Heart left ventricle (tissue), 16 donors: ENCODE data around the gene CAMTA1. TPM values are rescaled to one million over a fixed set of nuclear protein-coding genes. Genes with fewer than 3 reads are reported as not detected.

Source experiments
- ATAC-seq, 4 donors: fragments of 200-7000 bp; cut with Tn5 transposase; one replicate each; pipeline ENCODE4 v1.9.1; 2020 to 2022; ENCODE audit warnings: moderate library complexity in 4 of 4, mild to moderate bottlenecking in 3 of 4, moderate number of reproducible peaks in 1 of 4
- DNase-seq, 5 donors: peaks; one replicate each; pipeline ENCODE4 v3.0.0-alpha.2; 2020
- H3K27ac ChIP-seq, 12 donors: fragments of 200-600 bp; sonication (generic) in 4 of 12; one replicate each; pipeline versions ENCODE4 v1.5.0 to v1.8.0; 2016 to 2022; ENCODE audit warnings: mild to moderate bottlenecking in 2 of 12
- H3K27me3 ChIP-seq, 9 donors: fragments of 200-600 bp; sonication (generic) in 2 of 9; one replicate each; pipeline versions ENCODE4 v1.5.1 to v1.8.0; 2016 to 2022; ENCODE audit warnings: mild to moderate bottlenecking in 3 of 9
- H3K36me3 ChIP-seq, 9 donors: fragments of 200-600 bp; sonication (generic) in 2 of 9; one replicate each; pipeline versions ENCODE4 v1.5.0 to v1.8.0; 2018 to 2022; ENCODE audit warnings: mild to moderate bottlenecking in 2 of 9
- H3K4me1 ChIP-seq, 12 donors: fragments of 200-600 bp; sonication (generic) in 4 of 12; one replicate each; pipeline versions ENCODE4 v1.5.0 to v1.8.0; 2016 to 2022; ENCODE audit warnings: mild to moderate bottlenecking in 3 of 12
- H3K4me3 ChIP-seq, 12 donors: fragments of 200-600 bp; sonication (generic) in 4 of 12; one replicate each; pipeline versions ENCODE4 v1.5.0 to v1.8.0; 2017 to 2022; ENCODE audit warnings: mild to moderate bottlenecking in 9 of 12, moderate library complexity in 4 of 12
- H3K9me3 ChIP-seq, 12 donors: fragments of 200-600 bp; sonication (generic) in 4 of 12; one replicate each; pipeline versions ENCODE4 v1.5.0 to v1.8.0; 2016 to 2022; ENCODE audit warnings: mild to moderate bottlenecking in 1 of 12
- CTCF ChIP-seq, 12 donors: fragments of 200-600 bp; sonication (generic) in 4 of 12; IDR thresholded peaks; one replicate each; pipeline versions ENCODE4 v1.5.0 to v1.8.0; 2018 to 2022; ENCODE audit warnings: antibody characterized with exemption in 12 of 12, mild to moderate bottlenecking in 5 of 12
- POLR2A ChIP-seq, 2 donors: fragments of 450-650 bp; IDR thresholded peaks; one replicate each; pipeline ENCODE4 v1.6.1; 2017; ENCODE audit warnings: antibody characterized with exemption in 2 of 2, mild to moderate bottlenecking in 2 of 2, moderate library complexity in 2 of 2
- WGBS, 4 donors: extraction: QIAGEN DNeasy Blood & Tissue Kit in 2 of 4; methylation state at CpG; one replicate each; pipeline versions ENCODE4 v1.1.5 to v1.1.7; 2013 to 2018; 5-methylcytosine and 5-hydroxymethylcytosine counted together
- intact Hi-C, 10 donors: fragments of 100-400 bp; cut with DNase I; formaldehyde crosslinking; loops; one replicate each; pipeline versions ENCODE4 v1.11.1 to v1.14.2; 2022
- polyA plus RNA-seq, 2 donors: library from polyadenylated mRNA; stranded (reverse); fragments of 200-250 nt; gene quantifications; one replicate each; pipeline ENCODE4 v1.2.3, GENCODE V29; 2013
- total RNA-seq, 9 donors: library from RNA; depleted of rRNA in 2 of 9; stranded (reverse); fragments of >200 nt in 2 of 9; fragmentation: NEBNext Ultra II Directional in 3 of 9; extraction: Animal tissue kit (Norgen Biotek cat#: 25700) in 3 of 9; gene quantifications; one replicate each; pipeline versions ENCODE4 v1.1.0 to v1.2.4, GENCODE V29; 2016 to 2023
- donor health status: ischemic (EF 13 %, LVEDD 7.1; RV severe dilation, severe dysfunction).
- donor health status: healthy with polysubstance abuse.
- donor health status: DM: no; HTN: yes; CAD: no.
- donor health status: DM: no; HTN: no; CAD: no.
- donor health status: ischemic (EF 25% LVEDD 6.9; RV normal size, moderate dysfunction).
- donor health status: ischemic (EF 25% LVEDD 5.7; RV mildly dilated, moderate dysfunction).
- donor health status: healthy.
- donor health status: DM: yes; HTN: yes; CAD: no.
- donor health status: ischemic (EF 35%, LVEDD 5.7; RV mildly dilated, moderate dysfunction).
- donor health status: nonischemic (EF 11% LVEDD 7.7; RV severe dilation, severe dysfunction).
- donor health status: DM: yes; HTN: yes; CAD: no.
- donor health status: PGD.
- donor health status: ischemic (EF 29% LVEDD 5.4; RV normal size, mild dysfunction).
- donor health status: nonischemic (EF 23%, LVEDD 6.1; RV moderate dilation, normal function).

CAMTA1 gene
- total and polyA plus RNA-seq, 11 donors = 114 to 303 (median 137) TPM

DNA sequence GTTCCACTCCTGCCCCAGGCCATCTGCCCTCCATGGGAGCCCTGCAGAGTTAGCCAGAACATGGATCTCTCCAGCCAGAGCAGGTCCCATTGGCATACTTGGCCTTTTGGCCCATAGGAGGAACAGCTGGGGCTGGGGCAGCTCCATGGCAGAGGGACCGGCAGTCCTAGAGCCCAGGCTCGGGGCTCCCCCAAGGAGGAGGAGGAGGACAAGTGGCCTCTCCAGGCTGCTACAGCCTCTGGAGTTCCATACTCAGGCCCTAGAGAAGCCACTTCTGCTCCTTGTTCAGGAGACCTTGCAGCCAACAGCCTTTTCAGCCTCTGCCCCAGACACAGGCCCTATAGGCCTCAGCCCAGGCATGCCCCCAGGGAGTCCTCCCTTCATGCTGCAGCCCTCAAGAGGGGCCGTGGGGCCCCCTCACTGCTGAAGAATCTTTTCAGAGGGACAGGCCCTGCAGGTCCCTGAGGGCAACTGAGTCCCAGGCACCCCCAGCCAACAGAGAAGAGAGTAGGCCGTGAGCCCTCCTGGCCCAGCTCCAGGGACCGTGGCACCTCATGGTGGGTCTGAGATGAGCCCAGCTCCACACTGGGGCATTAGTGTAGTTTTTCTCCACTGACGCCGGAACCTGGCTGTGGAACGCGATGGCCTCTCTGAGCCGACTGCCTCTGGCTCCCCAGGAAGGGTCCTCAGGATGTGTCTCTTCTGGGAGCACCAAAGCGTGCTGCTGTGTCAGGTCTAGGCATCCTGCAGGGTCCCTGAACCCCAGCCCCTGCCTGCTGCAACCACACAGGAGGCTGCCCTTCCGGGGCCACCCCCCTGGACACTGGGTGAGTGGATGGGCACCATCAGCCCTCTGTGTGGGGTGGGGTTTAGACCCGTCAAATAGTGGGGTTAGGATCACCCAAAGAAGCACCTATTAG is 688.2 kb downstream of the CAMTA1 start:
- WGBS, 4 donors = 90 to 96% (median 92%) methylated on average over 8 to 13 of the region's 13 CpGs
- DNase-seq (no peak), ATAC-seq (no peak)
- Histone ChIP-seq H3K4me1 (peaks cover 0 to 22% (median 8%) of the 10 kb centered on the region in 12 donors), H3K4me3 (no peak overlapping the region), H3K36me3 (no peaks in the 10 kb centered on the region), H3K27ac (no peak overlapping the region), H3K9me3 (no peaks in the 10 kb centered on the region), H3K27me3 (no peaks in the 10 kb centered on the region)
- no peak for TF ChIP-seq POLR2A (IDR thresholded peaks at IDR 0.05)
- no peak for TF ChIP-seq CTCF (IDR thresholded peaks at IDR 0.05)
- intact Hi-C loops = no loop called here

GRCh38 chr1:7474143-7474490 is 688.9 kb downstream of the CAMTA1 start:
- TF ChIP-seq CTCF (IDR thresholded peaks at IDR 0.05) = no peak
- TF ChIP-seq POLR2A (IDR thresholded peaks at IDR 0.05) = no peak
- 87 to 94% (median 91%) methylated on average over 3 of the region's 3 CpGs for WGBS, 4 donors
- Histone ChIP-seq H3K27me3 (no peaks in the 10 kb centered on the region), H3K36me3 (no peaks in the 10 kb centered on the region), H3K27ac (no peak overlapping the region), H3K4me3 (no peak overlapping the region), H3K4me1 (peaks cover 0 to 25% (median 9%) of the 10 kb centered on the region in 12 donors), H3K9me3 (no peaks in the 10 kb centered on the region)
- intact Hi-C loops = no loop called here
- no peak for ATAC-seq
- DNase-seq = no peak

DNA sequence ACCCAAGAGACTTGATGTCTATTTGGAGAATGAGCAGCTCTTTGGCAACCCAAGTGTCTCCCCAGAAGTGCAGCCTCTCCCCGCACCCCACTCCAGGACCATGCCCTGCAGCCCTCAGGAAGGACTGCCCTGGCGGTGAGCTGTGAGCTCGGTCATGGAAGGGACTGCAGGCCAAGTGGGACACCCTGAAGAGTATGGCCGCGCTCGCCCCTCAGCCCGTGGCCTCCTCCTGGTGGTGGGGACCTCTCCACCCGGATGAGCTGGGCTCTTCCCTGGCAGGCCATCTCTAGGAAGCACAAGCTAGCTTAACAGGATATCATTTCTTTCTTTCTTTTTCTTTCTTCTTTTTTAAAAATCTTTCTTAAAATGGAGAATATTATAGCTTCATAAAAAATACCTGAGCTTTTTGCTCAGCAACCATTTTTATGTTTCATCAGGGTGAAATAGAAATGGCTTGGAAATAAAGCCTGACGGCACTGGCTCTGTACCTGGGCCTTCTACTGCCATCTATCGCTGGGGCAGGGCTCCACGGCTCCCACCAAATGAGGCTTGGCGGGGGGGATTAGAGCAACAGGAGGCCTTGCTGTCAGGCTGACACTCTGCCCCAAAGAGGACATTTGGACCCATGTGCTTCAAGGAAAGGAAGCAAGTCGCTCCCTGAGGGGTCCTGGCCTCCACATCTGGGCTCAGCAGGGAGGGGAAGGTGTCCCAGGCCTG is 689.7 kb downstream of the CAMTA1 start:
- TF ChIP-seq CTCF (IDR thresholded peaks at IDR 0.05) = no peak
- TF ChIP-seq POLR2A (IDR thresholded peaks at IDR 0.05) = no peak
- Histone ChIP-seq H3K27ac (no peak overlapping the region), H3K4me1 (peaks cover 0 to 26% (median 7%) of the 10 kb centered on the region in 12 donors), H3K27me3 (no peaks in the 10 kb centered on the region), H3K36me3 (no peaks in the 10 kb centered on the region), H3K4me3 (no peak overlapping the region), H3K9me3 (no peaks in the 10 kb centered on the region)
- WGBS, 4 donors = 90 to 94% (median 94%) methylated on average over 12 to 13 of the region's 13 CpGs
- DNase-seq (no peak), ATAC-seq (no peak)
- intact Hi-C loops = no loop called here

GRCh38 chr1:7475691-7476090 is 690.4 kb downstream of the CAMTA1 start:
- ATAC-seq = no peak

More at GRCh38 chr1:7475691-7476090, 690.4 kb downstream of the CAMTA1 start:
- Histone ChIP-seq H3K9me3 (no peaks in the 10 kb centered on the region), H3K4me1 (peaks cover 0 to 24% (median 7%) of the 10 kb centered on the region in 12 donors), H3K36me3 (no peaks in the 10 kb centered on the region), H3K27ac (no peak overlapping the region), H3K27me3 (no peaks in the 10 kb centered on the region), H3K4me3 (no peak overlapping the region)
- TF ChIP-seq POLR2A (IDR thresholded peaks at IDR 0.05) = no peak
- no peak for TF ChIP-seq CTCF (IDR thresholded peaks at IDR 0.05)
- DNase-seq = no peak
- intact Hi-C loops = no loop called here
- 88 to 96% (median 94%) methylated on average over 5 of the region's 5 CpGs for WGBS, 4 donors
